GM23248 (cell line): Measurements from ENCODE around the gene HABP2. TPM values are rescaled to one million over a fixed set of nuclear protein-coding genes. Genes with fewer than 3 reads are reported as not detected.

Experiments used
- DNase-seq: peaks from one replicate; pipeline ENCODE4 v3.0.0-alpha.2; 2015
- H2AFZ ChIP-seq: fragments of 200-600 bp; sonication (generic); 2 replicates; pipeline ENCODE4 v1.6.1; 2016; ENCODE audit warnings: antibody characterized with exemption
- H3F3A ChIP-seq: fragments of 200-600 bp; sonication (generic); 2 replicates; pipeline ENCODE4 v1.6.1; 2016; ENCODE audit warnings: mild to moderate bottlenecking, antibody characterized with exemption, mixed run types; ENCODE audit not compliant: insufficient read depth
- H3K27ac ChIP-seq: fragments of 200-600 bp; sonication (generic); 2 replicates; pipeline ENCODE4 v1.5.1; 2016; ENCODE audit warnings: mild to moderate bottlenecking
- H3K27me3 ChIP-seq: fragments of 200-600 bp; sonication (generic); replicated peaks from 2 replicates; pipeline ENCODE4 v1.6.1; 2016; ENCODE audit warnings: mild to moderate bottlenecking; ENCODE audit not compliant: insufficient read depth
- H3K36me3 ChIP-seq: fragments of 200-600 bp; sonication (generic); 2 replicates; pipeline ENCODE4 v1.6.1; 2016; ENCODE audit warnings: low read depth, mild to moderate bottlenecking
- H3K4me1 ChIP-seq: fragments of 200-600 bp; sonication (generic); 2 replicates; pipeline ENCODE4 v1.6.1; 2016; ENCODE audit warnings: mild to moderate bottlenecking; ENCODE audit not compliant: insufficient read depth
- H3K4me2 ChIP-seq: fragments of 200-600 bp; sonication (generic); one replicate; pipeline ENCODE4 v1.6.1; 2016; ENCODE audit warnings: mild to moderate bottlenecking; ENCODE audit not compliant: unreplicated experiment
- H3K4me3 ChIP-seq: fragments of 200-600 bp; sonication (generic); 2 replicates; pipeline ENCODE4 v1.5.1; 2016; ENCODE audit warnings: mild to moderate bottlenecking
- H3K79me2 ChIP-seq: fragments of 200-600 bp; sonication (generic); 2 replicates; pipeline ENCODE4 v1.6.1; 2016; ENCODE audit warnings: mild to moderate bottlenecking; ENCODE audit not compliant: insufficient read depth
- H3K9ac ChIP-seq: fragments of 200-600 bp; sonication (generic); 2 replicates; pipeline ENCODE4 v1.6.1; 2016; ENCODE audit warnings: mild to moderate bottlenecking
- H3K9me2 ChIP-seq: fragments of 200-600 bp; sonication (generic); 2 replicates; pipeline ENCODE4 v1.6.1; 2016; ENCODE audit warnings: mixed run types, mild to moderate bottlenecking, moderate library complexity; ENCODE audit not compliant: insufficient read depth
- H3K9me3 ChIP-seq: fragments of 200-600 bp; sonication (generic); one replicate; pipeline ENCODE4 v1.6.1; 2017; ENCODE audit warnings: low read depth
- H4K20me1 ChIP-seq: fragments of 200-600 bp; sonication (generic); 2 replicates; pipeline ENCODE4 v1.6.0; 2016; ENCODE audit not compliant: insufficient read depth
- EZH2 ChIP-seq: fragments of 200-600 bp; sonication (generic); IDR thresholded peaks from 2 replicates; pipeline ENCODE4 v1.6.1; 2018; ENCODE audit warnings: antibody characterized with exemption, mild to moderate bottlenecking; ENCODE audit not compliant: insufficient read depth, poor library complexity, severe bottlenecking
- EZH2phosphoT487 ChIP-seq: fragments of 200-600 bp; sonication (generic); IDR thresholded peaks from 2 replicates; pipeline ENCODE4 v1.6.1; 2018; ENCODE audit warnings: antibody characterized with exemption, moderate library complexity, mild to moderate bottlenecking, low read depth; ENCODE audit not compliant: insufficient read depth
- WGBS, 2 experiments: methylation state at CpG; one replicate each; pipeline ENCODE4 v1.1.6; 2015 to 2017; ENCODE audit warnings: low lambda C conversion rate in 2 of 2, low coverage in 1 of 2; ENCODE audit errors: missing lambda C conversion rate in 2 of 2; 5-methylcytosine and 5-hydroxymethylcytosine counted together
- in situ Hi-C: fragments of 300-500 bp; cut with MboI; formaldehyde crosslinking; loops from 2 replicates; pipeline ENCODE4 v1.15.0; 2020
- polyA plus RNA-seq: library from polyadenylated mRNA; unstranded; fragments of >200 nt; fragmentation: Nextera tagmentation; extraction: Ambion mirVana; gene quantifications from 2 replicates; pipeline ENCODE4 v1.2.1, GENCODE V29; 2016
- total RNA-seq: library from RNA; depleted of rRNA; stranded (reverse); fragments of >200 nt; shearing (Covaris generic); gene quantifications from 2 replicates; pipeline ENCODE4 v1.2.3, GENCODE V29; 2014

The HABP2 gene
- total and polyA plus RNA-seq, 2 experiments from 2014 or later, result not detected

- no peaks in the 10 kb centered on the region for H3K79me2 ChIP-seq
- no peak overlapping the region for H3K4me3 ChIP-seq
- H3K27me3 ChIP-seq, result peaks cover 88% of the 10 kb centered on the region
- H3K9me2 ChIP-seq, result no peaks in the 10 kb centered on the region
- no peak overlapping the region for H2AFZ ChIP-seq
- in situ Hi-C loops, result no loop called here
- no peak for DNase-seq
- no peaks in the 10 kb centered on the region for H3K4me1 ChIP-seq
- no peaks in the 10 kb centered on the region for H3K9me3 ChIP-seq
- H3K36me3 ChIP-seq, result no peaks in the 10 kb centered on the region
- no peak overlapping the region for H3K4me2 ChIP-seq
- 36 to 39% methylated on average over 4 of the region's 4 CpGs for WGBS, 2 experiments
- H4K20me1 ChIP-seq, result no peaks in the 10 kb centered on the region
- no peak overlapping the region for H3K27ac ChIP-seq
- TF ChIP-seq EZH2 (no peak), EZH2phosphoT487 (no peak)
- H3F3A ChIP-seq, result no peaks in the 10 kb centered on the region
- no peak overlapping the region for H3K9ac ChIP-seq
Measured at GRCh38 chr10:113622831-113623230, 70.0 kb downstream of the HABP2 start.

- Histone ChIP-seq H3K4me2 (no peak overlapping the region), H4K20me1 (no peaks in the 10 kb centered on the region), H2AFZ (no peak overlapping the region), H3K9ac (no peak overlapping the region), H3K27ac (no peak overlapping the region), H3F3A (no peaks in the 10 kb centered on the region), H3K9me2 (no peaks in the 10 kb centered on the region), H3K79me2 (no peaks in the 10 kb centered on the region), H3K4me1 (no peaks in the 10 kb centered on the region), H3K27me3 (peaks cover 70% of the 10 kb centered on the region), H3K9me3 (no peaks in the 10 kb centered on the region), H3K4me3 (no peak overlapping the region), H3K36me3 (no peaks in the 10 kb centered on the region)
- 65 to 66% methylated on average over 9 to 10 of the region's 10 CpGs for WGBS, 2 experiments
- TF ChIP-seq EZH2phosphoT487 (no peak), EZH2 (no peak)
- no peak for DNase-seq
- in situ Hi-C loops, result no loop called here
Measured at GRCh38 chr10:113625461-113626186, 72.8 kb downstream of the HABP2 start.

- DNase-seq, result peak; percentile 25
- H2AFZ ChIP-seq, result no peak overlapping the region
- no peaks in the 10 kb centered on the region for H3K36me3 ChIP-seq
- H3K27me3 ChIP-seq, result peaks cover 58% of the 10 kb centered on the region
- H3K4me3 ChIP-seq, result no peak overlapping the region
- H3F3A ChIP-seq, result no peaks in the 10 kb centered on the region
- no peaks in the 10 kb centered on the region for H3K79me2 ChIP-seq
- WGBS, 2 experiments, result 10% methylated on average over 5 of the region's 5 CpGs
- TF ChIP-seq EZH2, result no peak
- TF ChIP-seq EZH2phosphoT487, result no peak
- no peaks in the 10 kb centered on the region for H3K9me3 ChIP-seq
- H4K20me1 ChIP-seq, result no peaks in the 10 kb centered on the region
- H3K4me2 ChIP-seq, result no peak overlapping the region
- in situ Hi-C loops, result no loop called here
- no peak overlapping the region for H3K9ac ChIP-seq
- H3K27ac ChIP-seq, result no peak overlapping the region
- no peaks in the 10 kb centered on the region for H3K9me2 ChIP-seq
- no peaks in the 10 kb centered on the region for H3K4me1 ChIP-seq
Measured at GRCh38 chr10:113626809-113627355, 74.0 kb downstream of the HABP2 start.

GRCh38 chr10:113627836-113628235 lies 75.0 kb downstream of the HABP2 start:
- H3K27ac ChIP-seq, result no peak overlapping the region
- WGBS, 2 experiments, result 34 to 37% methylated on average over 6 of the region's 6 CpGs
- no peaks in the 10 kb centered on the region for H3K79me2 ChIP-seq
- no peak overlapping the region for H3K4me3 ChIP-seq
- peaks cover 49% of the 10 kb centered on the region for H3K27me3 ChIP-seq
- no peak for DNase-seq
- TF ChIP-seq EZH2 (no peak), EZH2phosphoT487 (no peak)
- no peaks in the 10 kb centered on the region for H4K20me1 ChIP-seq
- H3K4me1 ChIP-seq, result no peaks in the 10 kb centered on the region
- no peak overlapping the region for H3K4me2 ChIP-seq
- H2AFZ ChIP-seq, result no peak overlapping the region
- H3K9me2 ChIP-seq, result no peaks in the 10 kb centered on the region
- H3K9me3 ChIP-seq, result no peaks in the 10 kb centered on the region
- in situ Hi-C loops, result no loop called here
- no peaks in the 10 kb centered on the region for H3F3A ChIP-seq
- H3K9ac ChIP-seq, result no peak overlapping the region
- no peaks in the 10 kb centered on the region for H3K36me3 ChIP-seq
